ENCODE results near the gene LAMP5.

The LAMP5 gene

DNA sequence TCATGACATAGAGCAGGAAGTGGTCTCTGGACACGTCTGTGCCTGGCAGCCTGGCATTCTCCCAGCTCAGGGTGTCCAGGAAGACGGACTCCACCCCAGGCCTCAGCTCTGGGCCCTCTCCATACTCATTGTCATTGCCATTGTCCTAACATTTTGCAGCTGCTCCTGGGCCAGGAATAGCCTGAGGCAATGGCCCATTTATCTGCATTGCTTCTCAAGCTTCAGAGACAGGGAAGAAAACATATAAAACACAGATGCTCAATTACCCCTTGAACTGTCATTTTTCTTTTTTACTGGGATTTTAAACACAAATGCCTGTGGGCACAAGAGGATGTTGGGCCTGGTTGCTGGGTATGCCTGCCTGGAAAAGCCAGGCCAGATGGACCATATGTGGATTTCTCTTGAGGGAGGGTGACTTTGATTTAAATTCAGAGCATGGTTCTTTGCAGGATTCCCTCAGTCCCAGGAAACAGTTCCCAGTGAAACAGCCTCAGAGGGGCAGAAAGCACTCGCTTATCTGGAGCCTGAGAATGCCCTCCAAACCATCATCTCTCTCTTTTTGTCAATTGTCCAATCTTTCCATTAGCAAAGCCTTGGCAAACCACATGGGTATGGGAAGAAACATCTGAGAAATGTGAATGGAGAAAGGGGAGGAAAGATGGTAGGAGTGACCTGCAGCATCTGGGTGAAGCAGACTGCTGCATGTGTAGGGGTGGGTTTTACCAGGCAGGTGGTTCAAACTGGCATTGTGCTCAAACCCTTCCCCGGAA is 17.9 kb downstream of the LAMP5 start:
- no peak for DNase-seq
- TF ChIP-seq GATA1 (IDR thresholded peaks at IDR 0.05; ENCODE audit: low read depth, low read length) (no peak), POLR2A (IDR thresholded peaks at IDR 0.05; ENCODE audit: low read length) (no peak)

DNA sequence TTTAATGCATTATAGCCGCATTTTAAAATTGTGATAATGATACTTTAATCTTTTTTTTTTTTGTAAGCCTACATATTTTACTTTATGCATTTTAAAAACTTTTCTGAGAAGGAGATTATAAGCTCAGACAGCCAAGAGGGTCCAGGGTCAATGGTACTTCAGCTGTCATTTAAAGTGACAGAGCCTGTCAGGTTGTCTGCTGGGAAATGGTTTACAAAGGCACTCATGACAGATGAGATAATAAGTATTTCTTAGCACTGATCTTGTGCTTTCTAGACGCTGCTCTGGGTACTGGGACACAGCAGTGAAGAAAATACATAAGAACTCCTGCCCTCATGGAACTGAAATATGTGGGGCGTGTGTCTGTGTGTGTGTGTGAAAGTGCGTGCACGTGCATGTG is 19.6 kb downstream of the LAMP5 start:
- no peak for TF ChIP-seq GATA1 (IDR thresholded peaks at IDR 0.05; ENCODE audit: low read depth, low read length)
- no peak for TF ChIP-seq POLR2A (IDR thresholded peaks at IDR 0.05; ENCODE audit: low read length)
- DNase-seq: no peak

- no peak for DNase-seq
- no peak for TF ChIP-seq POLR2A (IDR thresholded peaks at IDR 0.05; ENCODE audit: low read length)
- no peak for TF ChIP-seq GATA1 (IDR thresholded peaks at IDR 0.05; ENCODE audit: low read depth, low read length)
Observed at GRCh38 chr20:9535449-9535848, 21.1 kb downstream of the LAMP5 start.

GRCh38 chr20:9543214-9543613 is 28.8 kb downstream of the LAMP5 start:
- TF ChIP-seq POLR2A (IDR thresholded peaks at IDR 0.05; ENCODE audit: low read length) (no peak), GATA1 (IDR thresholded peaks at IDR 0.05; ENCODE audit: low read depth, low read length) (no peak)
- DNase-seq: no peak

DNA sequence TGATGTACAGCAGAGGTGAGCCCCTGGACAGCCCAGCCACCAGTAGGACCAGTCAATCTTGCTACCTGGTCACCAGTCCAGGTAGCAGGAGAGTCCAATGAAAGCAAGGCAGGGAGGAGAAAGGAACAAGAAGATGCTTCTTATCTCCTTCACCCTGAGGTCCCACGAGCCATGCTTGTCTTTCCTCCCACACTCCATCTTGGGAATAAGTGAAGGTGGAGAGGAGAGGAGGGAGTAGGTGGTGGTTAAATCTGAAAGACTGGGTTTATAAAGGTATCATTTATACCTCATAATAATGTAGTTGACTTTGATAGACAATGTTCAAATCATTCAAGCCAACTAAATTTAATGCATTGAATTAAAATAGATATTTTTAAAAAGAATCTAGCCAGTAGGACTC is 35.9 kb downstream of the LAMP5 start:
- no peak for DNase-seq
- TF ChIP-seq POLR2A (IDR thresholded peaks at IDR 0.05; ENCODE audit: low read length) (no peak), GATA1 (IDR thresholded peaks at IDR 0.05; ENCODE audit: low read depth, low read length) (no peak)

DNA sequence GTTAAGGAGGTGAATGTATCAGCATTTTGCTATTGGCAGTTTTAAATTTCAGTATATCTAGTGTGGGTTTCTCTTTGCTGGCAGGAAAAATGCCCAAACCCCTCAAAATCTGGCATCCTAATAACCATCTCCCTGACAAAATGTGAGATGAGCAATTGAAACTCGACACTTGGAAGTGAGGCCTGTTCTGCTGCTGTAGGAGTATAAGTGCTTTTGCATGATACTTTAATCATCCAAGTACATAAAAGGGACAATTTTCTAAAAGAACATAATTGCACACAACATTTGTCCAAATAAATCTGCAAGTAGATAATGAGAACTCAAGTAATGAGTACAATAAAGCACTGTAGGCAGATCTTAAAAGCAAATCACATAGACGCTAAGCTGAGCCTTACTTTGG is 36.5 kb downstream of the LAMP5 start:
- no peak for DNase-seq
- no peak for TF ChIP-seq GATA1 (IDR thresholded peaks at IDR 0.05; ENCODE audit: low read depth, low read length)
- TF ChIP-seq POLR2A (IDR thresholded peaks at IDR 0.05; ENCODE audit: low read length): no peak

DNA sequence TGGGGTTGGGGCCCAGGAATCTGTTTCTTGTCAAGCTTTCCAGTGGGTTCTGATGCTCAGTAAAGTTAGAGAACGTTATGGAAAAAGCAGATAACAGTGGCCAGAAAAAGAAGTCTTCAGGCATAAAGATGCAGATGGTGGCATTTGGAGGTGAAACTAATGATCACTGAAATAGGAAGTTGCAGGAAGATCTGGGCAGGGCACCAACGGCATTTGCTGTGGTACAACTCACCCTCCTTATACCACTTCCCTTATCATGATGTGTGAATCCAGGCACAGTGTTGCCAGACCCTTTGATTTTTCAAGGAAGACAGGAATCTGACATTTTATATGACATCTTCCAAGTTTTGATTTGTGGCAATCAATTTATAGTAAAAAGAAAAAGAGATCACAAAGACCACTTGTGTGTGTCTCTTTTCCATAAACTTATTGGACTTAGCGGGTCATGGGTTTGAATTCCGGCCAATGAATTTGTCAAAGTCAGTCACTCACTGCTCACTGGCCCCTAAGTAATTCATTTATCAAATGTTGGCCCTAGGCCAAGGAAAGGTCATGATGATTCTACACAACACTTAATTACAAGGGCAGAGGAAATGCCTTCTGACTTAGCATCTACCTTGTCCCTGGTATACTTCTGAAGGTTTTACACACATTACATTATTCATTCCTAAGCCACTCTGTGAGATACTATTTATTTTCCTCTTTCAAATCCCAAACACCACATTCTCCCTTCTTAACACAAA is 37.6 kb downstream of the LAMP5 start:
- peak in 1 of 2 experiments; percentile 3 for DNase-seq
- no peak for TF ChIP-seq GATA1 (IDR thresholded peaks at IDR 0.05; ENCODE audit: low read depth, low read length)
- no peak for TF ChIP-seq POLR2A (IDR thresholded peaks at IDR 0.05; ENCODE audit: low read length)

DNA sequence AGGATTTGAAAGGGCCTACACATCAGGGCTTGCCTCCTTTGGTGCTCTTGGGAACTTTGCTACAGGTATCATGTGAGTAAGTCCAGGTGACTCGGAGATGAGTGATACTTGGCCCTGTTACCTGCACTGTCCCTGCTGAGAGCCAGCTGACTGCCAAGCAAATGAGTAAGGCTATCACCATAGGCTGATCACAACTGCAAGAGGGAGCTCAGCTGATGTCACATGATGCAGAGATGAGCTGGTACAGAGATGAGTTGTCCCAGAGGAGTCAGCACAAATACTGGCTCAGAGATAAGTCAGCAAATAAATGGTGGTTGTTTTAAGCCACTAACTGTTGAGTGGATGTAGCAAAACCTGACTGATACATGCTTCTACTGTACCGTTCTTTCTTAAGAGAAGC is 41.4 kb downstream of the LAMP5 start:
- DNase-seq: no peak
- TF ChIP-seq POLR2A (IDR thresholded peaks at IDR 0.05; ENCODE audit: low read length): no peak
- no peak for TF ChIP-seq GATA1 (IDR thresholded peaks at IDR 0.05; ENCODE audit: low read depth, low read length)

DNA sequence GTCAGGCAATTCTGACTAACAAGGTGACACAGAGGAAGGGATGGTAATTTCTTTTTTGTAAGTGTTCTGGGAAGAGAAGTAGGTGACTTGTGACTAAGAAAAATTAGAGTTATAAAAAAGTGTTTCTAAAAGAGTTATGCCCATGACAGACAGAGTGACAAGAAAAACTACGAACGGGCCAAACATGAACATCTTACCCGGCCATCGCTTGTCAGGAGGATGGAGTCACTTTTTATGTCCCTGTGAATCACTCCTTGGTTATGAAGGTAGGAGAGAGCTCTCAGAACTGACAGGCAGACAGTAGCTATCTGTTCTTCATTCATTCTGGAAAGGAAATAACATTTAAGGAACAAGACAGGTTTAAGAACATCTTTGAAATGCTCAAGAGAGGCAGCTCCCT is 43.0 kb downstream of the LAMP5 start:
- no peak for DNase-seq
- TF ChIP-seq GATA1 (IDR thresholded peaks at IDR 0.05; ENCODE audit: low read depth, low read length) (no peak), POLR2A (IDR thresholded peaks at IDR 0.05; ENCODE audit: low read length) (no peak)

- no peak for DNase-seq
- TF ChIP-seq POLR2A (IDR thresholded peaks at IDR 0.05; ENCODE audit: low read length) (no peak), GATA1 (IDR thresholded peaks at IDR 0.05; ENCODE audit: low read depth, low read length) (no peak)
Observed at GRCh38 chr20:9565910-9566550, 51.6 kb downstream of the LAMP5 start.

DNA sequence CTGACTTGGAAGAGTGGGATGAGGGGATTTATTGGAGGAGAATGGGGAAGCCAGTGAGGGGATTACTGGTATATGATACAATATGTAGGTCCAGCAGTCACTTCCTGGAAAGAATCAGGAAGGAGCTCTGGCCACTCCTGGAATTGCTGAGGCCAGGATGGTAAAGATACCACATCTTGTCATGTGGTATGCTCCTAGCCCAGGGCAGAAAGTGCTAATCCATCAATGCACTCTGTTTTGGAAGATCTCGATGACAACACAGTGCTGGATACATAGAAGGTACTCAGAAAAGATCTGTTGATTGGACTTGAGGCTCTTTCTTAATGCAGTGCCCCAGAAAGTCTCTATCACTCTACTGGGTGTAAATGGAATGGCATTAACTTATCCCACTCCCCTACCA is 52.6 kb downstream of the LAMP5 start:
- no peak for TF ChIP-seq GATA1 (IDR thresholded peaks at IDR 0.05; ENCODE audit: low read depth, low read length)
- no peak for TF ChIP-seq POLR2A (IDR thresholded peaks at IDR 0.05; ENCODE audit: low read length)

DNA sequence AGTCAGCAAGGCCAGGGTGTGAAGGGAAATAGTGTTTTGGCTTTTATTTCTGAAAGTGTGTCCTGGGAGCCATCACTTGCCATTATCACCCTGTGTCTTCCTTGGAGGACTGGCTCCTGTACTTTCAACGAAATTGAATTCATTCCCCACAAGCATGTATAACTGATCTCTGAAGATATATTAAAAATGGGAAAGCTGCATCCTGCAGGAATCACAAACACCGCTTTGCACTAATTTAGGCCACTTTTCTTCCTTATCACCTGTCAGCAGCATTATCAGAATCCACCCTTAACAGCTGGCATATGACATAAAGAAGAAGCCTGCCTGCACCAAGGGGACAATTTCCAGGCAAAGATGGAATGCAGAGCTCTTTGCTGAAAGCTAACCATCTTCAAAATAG is 56.2 kb downstream of the LAMP5 start:
- TF ChIP-seq POLR2A (IDR thresholded peaks at IDR 0.05; ENCODE audit: low read length) (no peak), GATA1 (IDR thresholded peaks at IDR 0.05; ENCODE audit: low read depth, low read length) (no peak)
- DNase-seq: no peak

More for the DNA sequence above, 52.6 kb downstream of the LAMP5 start:
- DNase-seq: no peak

DNA sequence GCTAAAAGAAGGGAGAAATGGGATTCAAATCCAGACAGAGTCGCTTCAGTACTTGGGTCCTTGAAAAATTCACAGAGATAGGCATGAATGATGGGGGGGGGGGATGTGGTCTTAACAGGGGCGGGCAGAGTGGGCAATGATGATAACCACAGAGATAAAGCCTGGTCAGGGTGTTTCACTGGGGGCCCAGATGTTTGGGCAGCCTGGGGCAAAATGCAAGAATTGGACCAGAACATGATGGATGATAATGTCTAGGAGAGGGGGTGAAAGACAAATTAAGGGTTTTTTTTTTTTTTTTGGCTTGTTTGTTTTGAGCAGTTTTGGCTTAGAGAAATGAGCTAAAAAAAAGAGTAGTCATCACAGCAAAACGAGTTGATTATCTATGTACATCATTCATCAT is 57.4 kb downstream of the LAMP5 start:
- no peak for TF ChIP-seq POLR2A (IDR thresholded peaks at IDR 0.05; ENCODE audit: low read length)

GRCh38 chr20:9572670-9573069 is 58.3 kb downstream of the LAMP5 start:
- TF ChIP-seq POLR2A (IDR thresholded peaks at IDR 0.05; ENCODE audit: low read length) (no peak), GATA1 (IDR thresholded peaks at IDR 0.05; ENCODE audit: low read depth, low read length) (no peak)
- no peak for DNase-seq

More for the DNA sequence above, 57.4 kb downstream of the LAMP5 start:
- DNase-seq: no peak

Measured in erythroblast (primary cell).